Measurements from ENCODE around the gene APEX1. TPM values are rescaled to one million over a fixed set of nuclear protein-coding genes. Genes with fewer than 3 reads are reported as not detected.
A peak's percentile ranks its signal among the peaks of the same experiment; 100 is the strongest.

APEX1 gene
- total RNA-seq (2021; fragmentation: NEBNext Ultra II Directional; extraction: Animal tissue kit (Norgen Biotek cat#: 25700)) (384 and 404 TPM in 2 replicates), polyA plus RNA-seq (2011; rRNA removed) (663 and 700 TPM in 2 replicates), polyA minus RNA-seq (2011; rRNA and poly(A)+ RNA removed) (469 and 561 TPM in 2 replicates)
- 569 TPM for polyA plus RNA-seq (2011; cell fraction: cytosol; rRNA removed)
- polyA plus RNA-seq (2011; cell fraction: nucleus; rRNA removed): 419 TPM
- 386 to 452 TPM (median 414 TPM) in 4 replicates for polyA plus RNA-seq (2012, experiment 1 of 2)
- polyA plus RNA-seq (2012, experiment 2 of 2): 452 TPM
- 438 TPM for polyA plus RNA-seq (2013, experiment 1 of 2)
- 437 TPM for polyA plus RNA-seq (2013, experiment 2 of 2)
- 148 TPM for polyA minus RNA-seq (2011; cell fraction: cytosol; rRNA and poly(A)+ RNA removed)
- 103 TPM for polyA minus RNA-seq (2011; cell fraction: nucleus; rRNA and poly(A)+ RNA removed)
- long read RNA-seq, experiment 1, transcript APEX1-216 (3 exons, 1,803 nt): minor isoform, 34 of 344 reads
- long read RNA-seq, experiment 1, transcript APEX1-210 (5 exons, 1,437 nt): minor isoform, 14 of 344 reads
- long read RNA-seq, experiment 1, transcript APEX1-201 (5 exons, 1,484 nt): minor isoform, 55 of 344 reads
- long read RNA-seq, experiment 1, transcript APEX1-205 (4 exons, 1,603 nt): major isoform, 128 of 344 reads
- long read RNA-seq, experiment 1, partial matches to known transcripts: 93 of 344 reads
- long read RNA-seq, experiment 1, other reads (novel, unspliced or antisense): 14 of 344 reads
- long read RNA-seq, experiment 2, transcript APEX1-205 (4 exons, 1,603 nt): minor isoform, 89 of 878 reads
- long read RNA-seq, experiment 2, transcript APEX1-202 (5 exons, 1,387 nt): minor isoform, 38 of 878 reads
- long read RNA-seq, experiment 2, transcript APEX1-201 (5 exons, 1,484 nt): major isoform, 502 of 878 reads
- long read RNA-seq, experiment 2, transcript APEX1-210 (5 exons, 1,437 nt): minor isoform, 122 of 878 reads
- long read RNA-seq, experiment 2, partial matches to known transcripts: 5 of 878 reads
- long read RNA-seq, experiment 2, other reads (novel, unspliced or antisense): 77 of 878 reads

GRCh38 chr14:20454516-20455354, at the start of gene APEX1, which contains the start of gene OSGEP:
Gene APEX1 (plus strand): TSS chr14:20455226. CDS start chr14:20455646, 420 bp downstream.
Gene OSGEP (minus strand): TSS chr14:20454812. CDS start chr14:20454683, 129 bp downstream.
- Histone ChIP-seq H3K14ac (ENCODE audit: insufficient read length) (no peak within 1 kb of the TSS), H3K27ac (ENCODE audit: low read depth, low read length) (peak within 1 kb of the TSS; percentile 99), H3K79me1 (ENCODE audit: low read depth, low read length) (0 out of 2 replicates have a peak, but pooled peaks cover 4% of the 10 kb centered on the region), H4K20me1 (replicated peaks in 1 of 2; ENCODE audit: control insufficient read depth in 1 of 2, insufficient read depth in 2 of 2, low read length in 2 of 2) (peaks cover 0 to 5% of the 10 kb centered on the region in 2 experiments), H3K56ac (replicated peaks; ENCODE audit: insufficient read length, low read depth, low read length) (peak within 1 kb of the TSS; percentile 81), H2AFZ (ENCODE audit: low read length) (peak within 1 kb of the TSS; percentile 94), H2BK20ac (ENCODE audit: low read length) (no peak within 1 kb of the TSS), H3K9me3 (ENCODE audit: insufficient read depth in 2 of 2, low read depth in 1 of 2, low read length in 1 of 2) (no peaks in the 10 kb centered on the region), H3K36me3 (ENCODE audit: control insufficient read depth in 2 of 4, insufficient read depth in 4 of 4, low read length in 3 of 4) (peaks cover 26 to 59% (median 46%) of the 10 kb centered on the region in 4 experiments), H3K23ac (ENCODE audit: insufficient read length) (no peak within 1 kb of the TSS), H3K4me1 (replicated peaks in 1 of 4; ENCODE audit: control insufficient read depth in 3 of 4, insufficient read depth in 4 of 4, low read length in 3 of 4) (peaks cover 0 to 10% (median 1%) of the 10 kb centered on the region in 4 experiments; a peak in 4 of 7 replicates), H2BK12ac (ENCODE audit: low read depth, low read length) (peak within 1 kb of the TSS; percentile 99), H3K79me2 (ENCODE audit: control insufficient read depth in 1 of 2, insufficient read depth in 2 of 2, low read length in 2 of 2) (peaks cover 3 to 39% of the 10 kb centered on the region in 2 experiments), H3K27me3 (replicated peaks in 1 of 4; ENCODE audit: control insufficient read depth in 3 of 4, extremely low read depth in 1 of 4, insufficient read depth in 3 of 4, low read length in 3 of 4) (no peaks in the 10 kb centered on the region), H4K5ac (ENCODE audit: insufficient read length, low read depth, low read length) (peak within 1 kb of the TSS; percentile 80), H2AK5ac (ENCODE audit: low read depth, low read length) (peak within 1 kb of the TSS; percentile 94; the same call in 1 of the 2 replicates), H2BK5ac (ENCODE audit: low read depth, low read length) (peak within 1 kb of the TSS; percentile 100), H2BK120ac (replicated peaks; ENCODE audit: low read depth, low read length) (no peak within 1 kb of the TSS), H3K4ac (replicated peaks; ENCODE audit: insufficient read length, low read depth, low read length) (peak within 1 kb of the TSS; percentile 1), H3K23me2 (ENCODE audit: low read depth, low read length) (peaks cover 8% of the 10 kb centered on the region), H3K9ac (replicated peaks in 1 of 4; ENCODE audit: extremely low read depth in 1 of 4, low read depth in 3 of 4, low read length in 3 of 4) (peak within 1 kb of the TSS; percentile 96 to 100 (median 98)), H2BK15ac (ENCODE audit: low read length) (peak within 1 kb of the TSS; percentile 100; the same call in 1 of the 2 replicates), H3K4me2 (ENCODE audit: insufficient read depth in 1 of 2, low read depth in 2 of 2, low read length in 2 of 2) (peak within 1 kb of the TSS; percentile 74 to 79), H4K8ac (ENCODE audit: extremely low read depth, insufficient read depth, low read length) (peak within 1 kb of the TSS; percentile 87; the same call in 1 of the 2 replicates), H4K91ac (replicated peaks; ENCODE audit: insufficient read length, low read length) (peak within 1 kb of the TSS; percentile 81), H3K18ac (ENCODE audit: extremely low read depth, low read length) (peak within 1 kb of the TSS; percentile 97), H3K4me3 (ENCODE audit: extremely low read depth in 1 of 4, insufficient read depth in 2 of 4, low read depth in 3 of 4, low read length in 4 of 4) (peak within 1 kb of the TSS; percentile 86 to 95 (median 90))
- WGBS, 2 experiments (ENCODE audit: extremely low coverage in 1 of 2, insufficient coverage in 1 of 2, insufficient read length in 1 of 2, insufficient replicate concordance in 2 of 2, low coverage in 1 of 2, low lambda C conversion rate in 2 of 2, missing lambda C conversion rate in 1 of 2): 2% methylated on average over 56 of the region's 56 CpGs; no CpG with 5 or more reads in 1 of the 2 experiments
- DNase-seq (ENCODE audit: low read depth in 1 of 2, low spot score in 2 of 2): peak; percentile 93 to 95
- ChIA-PET CTCF (ENCODE audit: partially characterized antibody) (interaction anchor here (0.5 to 3.7 kb wide), 9 partner anchors 8 to 152 kb away, joined by 3 to 9 read pairs (median 3); partner anchors contain the start of gene TEP1), POLR2A (ENCODE audit: partially characterized antibody) (interaction anchor here (0.6 to 5.5 kb wide), 40 partner anchors 10 to 227 kb away, joined by 3 to 88 read pairs (median 5); partner anchors contain the start of genes KLHL33, PARP2, PNP and TEP1)
- FAIRE-seq: peak; percentile 92
- TF ChIP-seq POLR2AphosphoS5 (IDR thresholded peaks at IDR 0.05; ENCODE audit: low read depth, low read length) (peak; percentile 97), SP4 (IDR thresholded peaks at IDR 0.05; ENCODE audit: low read length) (peak; percentile 99), ZNF274 (IDR thresholded peaks at IDR 0.05; ENCODE audit: borderline replicate concordance, extremely low read depth, low read length) (no peak), SP2 (IDR thresholded peaks at IDR 0.05; ENCODE audit: low read length) (no peak), TAF7 (optimal IDR thresholded peaks at IDR 0.05; ENCODE audit: borderline replicate concordance, low read depth, low read length) (peak; percentile 81), JUN (IDR thresholded peaks at IDR 0.05; ENCODE audit: low read depth, low read length) (no peak)
